ENCODE data around the gene KIAA0930.

KIAA0930 gene

GRCh38 chr22:45262195-45262930 is 21.7 kb upstream of the KIAA0930 start:
- TF ChIP-seq EP300 (IDR thresholded peaks at IDR 0.05; ENCODE audit: borderline replicate concordance) (no peak), YY1 (IDR thresholded peaks at IDR 0.05; ENCODE audit: low read depth) (no peak), TEAD4 (IDR thresholded peaks at IDR 0.05) (no peak), NFIC (IDR thresholded peaks at IDR 0.05) (no peak), CEBPB (IDR thresholded peaks at IDR 0.05) (no peak), TCF12 (IDR thresholded peaks at IDR 0.05; ENCODE audit: low read depth) (no peak), MAX (IDR thresholded peaks at IDR 0.05) (no peak), USF1 (IDR thresholded peaks at IDR 0.05) (no peak), ZBTB7A (IDR thresholded peaks at IDR 0.05; ENCODE audit: low read depth) (no peak), TAF1 (IDR thresholded peaks at IDR 0.05; ENCODE audit: low read depth) (no peak), EGR1 (IDR thresholded peaks at IDR 0.05) (no peak), FOXM1 (IDR thresholded peaks at IDR 0.05; ENCODE audit: borderline replicate concordance, low read depth) (no peak), RAD21 (IDR thresholded peaks at IDR 0.05; ENCODE audit: low read depth) (no peak), REST (IDR thresholded peaks at IDR 0.05; ENCODE audit: low read depth) (no peak), CREB1 (IDR thresholded peaks at IDR 0.05; ENCODE audit: low read depth) (no peak)

- TF ChIP-seq CEBPB (IDR thresholded peaks at IDR 0.05): no peak
- TF ChIP-seq TEAD4 (IDR thresholded peaks at IDR 0.05): no peak
These were observed 20.9 kb upstream of the KIAA0930 start for GRCh38 chr22:45261407-45262088.

GRCh38 chr22:45259754-45260394 is 19.2 kb upstream of the KIAA0930 start:
- TF ChIP-seq ZBTB7A (IDR thresholded peaks at IDR 0.05; ENCODE audit: low read depth) (no peak), USF1 (IDR thresholded peaks at IDR 0.05) (no peak), EP300 (IDR thresholded peaks at IDR 0.05; ENCODE audit: borderline replicate concordance) (no peak), TEAD4 (IDR thresholded peaks at IDR 0.05) (no peak), TAF1 (IDR thresholded peaks at IDR 0.05; ENCODE audit: low read depth) (no peak), EGR1 (IDR thresholded peaks at IDR 0.05) (no peak), NFIC (IDR thresholded peaks at IDR 0.05) (no peak), YY1 (IDR thresholded peaks at IDR 0.05; ENCODE audit: low read depth) (no peak), TCF12 (IDR thresholded peaks at IDR 0.05; ENCODE audit: low read depth) (no peak), CEBPB (IDR thresholded peaks at IDR 0.05) (no peak), FOXM1 (IDR thresholded peaks at IDR 0.05; ENCODE audit: borderline replicate concordance, low read depth) (no peak), RAD21 (IDR thresholded peaks at IDR 0.05; ENCODE audit: low read depth) (no peak), CREB1 (IDR thresholded peaks at IDR 0.05; ENCODE audit: low read depth) (no peak), REST (IDR thresholded peaks at IDR 0.05; ENCODE audit: low read depth) (no peak), MAX (IDR thresholded peaks at IDR 0.05) (no peak)

- TF ChIP-seq EP300 (IDR thresholded peaks at IDR 0.05; ENCODE audit: borderline replicate concordance): no peak
- TF ChIP-seq TEAD4 (IDR thresholded peaks at IDR 0.05): no peak
- no peak for TF ChIP-seq TCF12 (IDR thresholded peaks at IDR 0.05; ENCODE audit: low read depth)
- TF ChIP-seq RAD21 (IDR thresholded peaks at IDR 0.05; ENCODE audit: low read depth): no peak
- TF ChIP-seq FOXM1 (IDR thresholded peaks at IDR 0.05; ENCODE audit: borderline replicate concordance, low read depth): no peak
- TF ChIP-seq MAX (IDR thresholded peaks at IDR 0.05): no peak
- TF ChIP-seq CEBPB (IDR thresholded peaks at IDR 0.05): no peak
These were observed 14.1 kb upstream of the KIAA0930 start for GRCh38 chr22:45254789-45255278.

GRCh38 chr22:45254388-45254787 is 13.7 kb upstream of the KIAA0930 start:
- TF ChIP-seq REST (IDR thresholded peaks at IDR 0.05; ENCODE audit: low read depth) (no peak), FOXM1 (IDR thresholded peaks at IDR 0.05; ENCODE audit: borderline replicate concordance, low read depth) (no peak), EP300 (IDR thresholded peaks at IDR 0.05; ENCODE audit: borderline replicate concordance) (no peak), TCF12 (IDR thresholded peaks at IDR 0.05; ENCODE audit: low read depth) (no peak), CREB1 (IDR thresholded peaks at IDR 0.05; ENCODE audit: low read depth) (no peak), EGR1 (IDR thresholded peaks at IDR 0.05) (no peak), NFIC (IDR thresholded peaks at IDR 0.05) (no peak), ZBTB7A (IDR thresholded peaks at IDR 0.05; ENCODE audit: low read depth) (no peak)
